Liver (tissue), 9 donors: ENCODE results near the gene HOXC11. TPM values are rescaled to one million over a fixed set of nuclear protein-coding genes. Genes with fewer than 3 reads are reported as not detected.

Source experiments
- DNase-seq: peaks from one replicate; pipeline ENCODE4 v3.0.0-alpha.2; 2017; ENCODE audit warnings: low spot score
- H3K27ac ChIP-seq, 2 donors: one replicate each; pipeline ENCODE4 v1.7.0; 2013; ENCODE audit warnings: inconsistent platforms in 2 of 2, low read length in 2 of 2, control low read depth in 1 of 2, low read depth in 1 of 2, mild to moderate bottlenecking in 1 of 2
- H3K27me3 ChIP-seq, 4 donors: one replicate each; pipeline versions ENCODE4 v1.6.1 to v1.7.0; 2013; ENCODE audit warnings: low read length in 3 of 4, inconsistent platforms in 1 of 4, mild to moderate bottlenecking in 1 of 4, moderate library complexity in 1 of 4; ENCODE audit not compliant: control insufficient read depth in 4 of 4, insufficient read depth in 4 of 4
- H3K36me3 ChIP-seq, 4 donors: one replicate each; pipeline versions ENCODE4 v1.6.1 to v1.7.0; 2013; ENCODE audit warnings: low read length in 3 of 4, mild to moderate bottlenecking in 3 of 4, low read depth in 1 of 4, moderate library complexity in 1 of 4; ENCODE audit not compliant: control insufficient read depth in 4 of 4, insufficient read depth in 3 of 4
- H3K4me1 ChIP-seq, 4 donors: one replicate each; pipeline versions ENCODE4 v1.6.1 to v1.7.0; 2013; ENCODE audit warnings: low read length in 3 of 4, mild to moderate bottlenecking in 3 of 4, moderate library complexity in 1 of 4; ENCODE audit not compliant: control insufficient read depth in 4 of 4, insufficient read depth in 4 of 4
- H3K4me3 ChIP-seq, 3 donors: one replicate each; pipeline versions ENCODE4 v1.6.1 to v1.7.0; 2013; ENCODE audit warnings: low read length in 3 of 3, control low read depth in 1 of 3, low read depth in 1 of 3, mild to moderate bottlenecking in 1 of 3
- H3K9ac ChIP-seq, 2 donors: one replicate each; pipeline ENCODE4 v1.7.0; 2013; ENCODE audit warnings: low read length in 2 of 2, mild to moderate bottlenecking in 2 of 2, moderate library complexity in 2 of 2, control low read depth in 1 of 2, low read depth in 1 of 2
- H3K9me3 ChIP-seq, 4 donors: one replicate each; pipeline versions ENCODE4 v1.6.1 to v1.7.0; 2013; ENCODE audit warnings: low read length in 3 of 4; ENCODE audit not compliant: control insufficient read depth in 4 of 4
- EGR1 ChIP-seq, 2 donors: IDR thresholded peaks; 2 replicates each; pipeline ENCODE4 v1.6.1; 2016 to 2018; ENCODE audit warnings: antibody characterized with exemption in 2 of 2, low read depth in 2 of 2
- FOXA2 ChIP-seq: IDR thresholded peaks from 2 replicates; pipeline ENCODE4 v1.6.1; 2016; ENCODE audit warnings: antibody characterized with exemption
- GABPA ChIP-seq, 2 donors: IDR thresholded peaks in 1 of 2; conservative IDR thresholded peaks in 1 of 2; 2 replicates each; pipeline ENCODE4 v1.6.1; 2016; ENCODE audit warnings: antibody characterized with exemption in 2 of 2, mild to moderate bottlenecking in 1 of 2, moderate library complexity in 1 of 2
- HNF4A ChIP-seq, 2 donors: conservative IDR thresholded peaks; 2 replicates each; pipeline ENCODE4 v1.6.1; 2016; ENCODE audit warnings: antibody characterized with exemption in 2 of 2, mild to moderate bottlenecking in 2 of 2
- HNF4G ChIP-seq: IDR thresholded peaks from 2 replicates; pipeline ENCODE4 v1.6.1; 2016; ENCODE audit warnings: antibody characterized with exemption
- NR2F2 ChIP-seq: IDR thresholded peaks from 2 replicates; pipeline ENCODE4 v1.6.1; 2016; ENCODE audit warnings: antibody characterized with exemption
- RAD21 ChIP-seq, 2 donors: IDR thresholded peaks; 2 replicates each; pipeline ENCODE4 v1.6.1; 2016; ENCODE audit warnings: antibody characterized with exemption in 2 of 2, mild to moderate bottlenecking in 2 of 2
- RXRA ChIP-seq, 2 donors: IDR thresholded peaks; 2 replicates each; pipeline ENCODE4 v1.6.1; 2017 to 2018; ENCODE audit warnings: antibody characterized with exemption in 2 of 2, mild to moderate bottlenecking in 1 of 2
- SP1 ChIP-seq: IDR thresholded peaks from 2 replicates; pipeline ENCODE4 v1.6.1; 2018; ENCODE audit warnings: antibody characterized with exemption, mild to moderate bottlenecking
- YY1 ChIP-seq: IDR thresholded peaks from 2 replicates; pipeline ENCODE4 v1.6.1; 2016; ENCODE audit warnings: antibody characterized with exemption, mild to moderate bottlenecking
- WGBS: extraction: QIAGEN DNeasy Blood & Tissue Kit; methylation state at CpG from one replicate; pipeline ENCODE4 v1.1.7; 2013; 5-methylcytosine and 5-hydroxymethylcytosine counted together
- polyA plus RNA-seq, 2 donors: library from polyadenylated mRNA; stranded (reverse) in 1 of 2; unstranded in 1 of 2; fragments of 200-250 nt in 1 of 2; fragments of >200 nt in 1 of 2; fragmentation: Nextera tagmentation in 1 of 2; extraction: Ambion mirVana in 1 of 2; gene quantifications; one replicate each; pipeline versions ENCODE4 v1.2.1 to v1.2.3, GENCODE V29; 2013 to 2015
- total RNA-seq, 2 donors: library from RNA; depleted of rRNA; stranded (reverse); fragments of >200 nt; gene quantifications; one replicate each; pipeline ENCODE4 v1.2.3, GENCODE V29; 2014
- TF ChIP-seq, protein P1 (sequence below): IDR thresholded peaks from 2 replicates; pipeline ENCODE4 v1.6.1; 2016; ENCODE audit warnings: antibody characterized with exemption, mild to moderate bottlenecking
- donor health status: healthy.
- donor health status: healthy.
- donor health status: healthy.
- donor health status: healthy.
- donor health status: healthy.

The HOXC11 gene
- total and polyA plus RNA-seq, 4 donors = not detected

- H3K27me3 ChIP-seq = peaks cover 9 to 52% (median 23%) of the 10 kb centered on the region in 4 donors
These were observed 40.9 kb upstream of the HOXC11 start for GRCh38 chr12:53931844-53932581.

GRCh38 chr12:53932915-53933314, 40.0 kb upstream of the HOXC11 start:
- WGBS = 42% methylated on average over 4 of the region's 4 CpGs
- Histone ChIP-seq H3K27ac (no peak overlapping the region), H3K36me3 (no peaks in the 10 kb centered on the region), H3K27me3 (peaks cover 9 to 50% (median 25%) of the 10 kb centered on the region in 4 donors), H3K4me1 (peaks cover 0 to 3% (median 0%) of the 10 kb centered on the region in 4 donors), H3K9me3 (peaks cover 0 to 3% (median 0%) of the 10 kb centered on the region in 4 donors), H3K4me3 (no peak overlapping the region), H3K9ac (no peak overlapping the region)
- no peak for DNase-seq
- no peak for TF ChIP-seq HNF4A (conservative IDR thresholded peaks at IDR 0.05)

More at GRCh38 chr12:53931844-53932581, 40.9 kb upstream of the HOXC11 start:
- 26% methylated on average over 4 of the region's 4 CpGs for WGBS
- Histone ChIP-seq H3K9ac (no peak overlapping the region), H3K36me3 (no peaks in the 10 kb centered on the region), H3K27ac (no peak overlapping the region), H3K9me3 (peaks cover 0 to 3% (median 0%) of the 10 kb centered on the region in 4 donors), H3K4me1 (peaks cover 0 to 3% (median 0%) of the 10 kb centered on the region in 4 donors), H3K4me3 (no peak overlapping the region)
- TF ChIP-seq FOXA2 (no peak), NR2F2 (no peak), EGR1 (IDR thresholded peaks at IDR 0.05; ENCODE audit: low read depth in 2 of 2) (no peak), HNF4A (conservative IDR thresholded peaks at IDR 0.05) (no peak), HNF4G (no peak), RXRA (IDR thresholded peaks at IDR 0.05) (no peak)
- TF ChIP-seq, protein P1, sequence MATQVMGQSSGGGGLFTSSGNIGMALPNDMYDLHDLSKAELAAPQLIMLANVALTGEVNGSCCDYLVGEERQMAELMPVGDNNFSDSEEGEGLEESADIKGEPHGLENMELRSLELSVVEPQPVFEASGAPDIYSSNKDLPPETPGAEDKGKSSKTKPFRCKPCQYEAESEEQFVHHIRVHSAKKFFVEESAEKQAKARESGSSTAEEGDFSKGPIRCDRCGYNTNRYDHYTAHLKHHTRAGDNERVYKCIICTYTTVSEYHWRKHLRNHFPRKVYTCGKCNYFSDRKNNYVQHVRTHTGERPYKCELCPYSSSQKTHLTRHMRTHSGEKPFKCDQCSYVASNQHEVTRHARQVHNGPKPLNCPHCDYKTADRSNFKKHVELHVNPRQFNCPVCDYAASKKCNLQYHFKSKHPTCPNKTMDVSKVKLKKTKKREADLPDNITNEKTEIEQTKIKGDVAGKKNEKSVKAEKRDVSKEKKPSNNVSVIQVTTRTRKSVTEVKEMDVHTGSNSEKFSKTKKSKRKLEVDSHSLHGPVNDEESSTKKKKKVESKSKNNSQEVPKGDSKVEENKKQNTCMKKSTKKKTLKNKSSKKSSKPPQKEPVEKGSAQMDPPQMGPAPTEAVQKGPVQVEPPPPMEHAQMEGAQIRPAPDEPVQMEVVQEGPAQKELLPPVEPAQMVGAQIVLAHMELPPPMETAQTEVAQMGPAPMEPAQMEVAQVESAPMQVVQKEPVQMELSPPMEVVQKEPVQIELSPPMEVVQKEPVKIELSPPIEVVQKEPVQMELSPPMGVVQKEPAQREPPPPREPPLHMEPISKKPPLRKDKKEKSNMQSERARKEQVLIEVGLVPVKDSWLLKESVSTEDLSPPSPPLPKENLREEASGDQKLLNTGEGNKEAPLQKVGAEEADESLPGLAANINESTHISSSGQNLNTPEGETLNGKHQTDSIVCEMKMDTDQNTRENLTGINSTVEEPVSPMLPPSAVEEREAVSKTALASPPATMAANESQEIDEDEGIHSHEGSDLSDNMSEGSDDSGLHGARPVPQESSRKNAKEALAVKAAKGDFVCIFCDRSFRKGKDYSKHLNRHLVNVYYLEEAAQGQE = no peak
- DNase-seq = no peak

GRCh38 chr12:53935383-53936341, 37.3 kb upstream of the HOXC11 start:
- Histone ChIP-seq H3K4me3 (no peak overlapping the region), H3K9ac (no peak overlapping the region), H3K9me3 (peaks cover 0 to 3% (median 0%) of the 10 kb centered on the region in 4 donors), H3K36me3 (no peaks in the 10 kb centered on the region), H3K27ac (no peak overlapping the region), H3K27me3 (peaks cover 9 to 34% (median 24%) of the 10 kb centered on the region in 4 donors), H3K4me1 (peaks cover 0 to 3% (median 0%) of the 10 kb centered on the region in 4 donors)
- WGBS = 7% methylated on average over 49 of the region's 49 CpGs
- no peak for DNase-seq
- TF ChIP-seq YY1 = no peak
- no peak for TF ChIP-seq GABPA (IDR thresholded peaks at IDR 0.05 in 1 of 2, conservative IDR thresholded peaks at IDR 0.05 in 1 of 2)
- no peak for TF ChIP-seq SP1
- TF ChIP-seq, protein P1 = no peak
- TF ChIP-seq RXRA (IDR thresholded peaks at IDR 0.05) = no peak
- TF ChIP-seq RAD21 (IDR thresholded peaks at IDR 0.05) = no peak
- TF ChIP-seq HNF4G = no peak
